ENCODE data around the gene SCML2.

The SCML2 gene

DNA sequence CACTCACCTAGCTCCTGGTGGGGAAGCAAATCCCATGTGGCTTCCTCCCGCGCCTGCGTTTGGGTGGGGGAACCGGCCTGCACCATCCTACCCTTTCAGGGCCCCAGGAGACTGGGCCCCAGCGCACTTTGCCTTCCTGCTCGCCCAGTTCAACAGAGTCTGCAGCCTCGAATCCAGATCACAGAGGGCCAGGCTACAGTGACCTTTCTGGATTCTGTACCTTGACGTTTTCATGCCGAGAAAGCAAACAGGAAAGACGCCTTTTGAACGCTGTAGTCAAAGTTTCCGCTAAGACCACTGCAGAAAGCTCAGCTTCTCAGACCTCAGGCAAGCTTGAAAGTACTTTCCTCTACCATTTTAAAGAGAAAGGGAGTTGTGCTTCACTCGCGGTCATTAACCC lies 126.4 kb downstream of the SCML2 start:
- H3K27me3 Mint-ChIP-seq: peaks cover 0 to 8% of the 10 kb centered on the region in 2 donors
- ATAC-seq (replicated peaks) (no peak), DNase-seq (no peak)
- H3K36me3 Mint-ChIP-seq (ENCODE audit: insufficient read depth): no peaks in the 10 kb centered on the region
- H3K9me3 Mint-ChIP-seq: peaks cover 0 to 2% of the 10 kb centered on the region in 2 donors
- H3K27ac Mint-ChIP-seq: no peak overlapping the region
- no peaks in the 10 kb centered on the region for H3K4me1 Mint-ChIP-seq (ENCODE audit: low read depth in 2 of 2)
- H3K4me3 Mint-ChIP-seq: no peak overlapping the region

DNA sequence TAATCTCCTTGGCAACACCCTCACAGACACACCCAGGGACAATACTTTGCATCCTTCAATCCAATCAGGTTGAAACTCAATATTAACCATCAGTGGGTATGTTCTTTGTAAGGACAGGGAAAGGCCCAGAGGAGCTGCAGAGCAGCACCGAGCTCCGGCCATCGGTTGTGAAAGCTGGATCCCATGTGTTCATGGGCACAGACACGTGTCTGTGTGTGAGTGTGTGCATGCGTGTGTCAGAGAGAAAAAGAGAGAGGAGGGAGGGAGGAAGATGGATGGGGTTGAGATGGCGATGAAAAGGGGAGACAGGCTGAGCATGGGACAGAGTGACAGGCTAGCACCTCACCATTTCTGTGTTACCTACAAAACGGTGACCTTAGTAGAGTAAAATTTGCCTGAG lies 127.0 kb downstream of the SCML2 start:
- DNase-seq: no peak

DNA sequence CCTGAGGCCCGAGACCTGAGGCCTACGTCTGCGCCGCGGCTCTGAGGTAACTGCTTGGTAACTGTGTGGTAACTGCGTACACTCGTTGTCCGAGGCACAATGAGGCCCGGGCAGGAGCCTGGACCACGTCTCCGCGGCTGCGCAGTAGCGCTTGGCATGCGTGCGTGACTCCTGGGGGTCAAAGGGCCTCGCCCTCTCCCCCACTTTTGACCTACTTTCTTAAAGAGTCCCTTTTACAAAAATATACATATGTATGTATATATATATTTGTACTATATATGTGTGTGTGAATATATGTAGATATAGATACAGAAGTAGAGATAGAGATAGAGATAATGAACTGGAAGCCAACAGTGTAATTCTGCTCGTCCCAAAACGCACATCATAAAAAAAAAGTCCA lies 133.7 kb downstream of the SCML2 start, which contains the start of gene BEND2:
Gene BEND2 (minus strand): TSS at position 101 of the 400 bp plus-strand sequence. CDS start 136 bp downstream, outside the sequence.
- H3K27ac Mint-ChIP-seq: no peak within 1 kb of the TSS
- no peak within 1 kb of the TSS for H3K4me3 Mint-ChIP-seq
- H3K27me3 Mint-ChIP-seq: no peaks in the 10 kb centered on the region
- H3K4me1 Mint-ChIP-seq (ENCODE audit: low read depth in 2 of 2): no peaks in the 10 kb centered on the region
- H3K36me3 Mint-ChIP-seq (ENCODE audit: insufficient read depth): no peaks in the 10 kb centered on the region
- DNase-seq (no peak), ATAC-seq (replicated peaks) (no peak)
- H3K9me3 Mint-ChIP-seq: peaks cover 0 to 4% of the 10 kb centered on the region in 2 donors

More for the DNA sequence above, 127.0 kb downstream of the SCML2 start:
- Mint-ChIP-seq H3K36me3 (ENCODE audit: insufficient read depth) (no peaks in the 10 kb centered on the region), H3K4me1 (ENCODE audit: low read depth in 2 of 2) (no peaks in the 10 kb centered on the region), H3K27ac (no peak overlapping the region), H3K4me3 (no peak overlapping the region), H3K27me3 (peaks cover 0 to 8% of the 10 kb centered on the region in 2 donors), H3K9me3 (peaks cover 0 to 2% of the 10 kb centered on the region in 2 donors)
- no peak for ATAC-seq (replicated peaks)

DNA sequence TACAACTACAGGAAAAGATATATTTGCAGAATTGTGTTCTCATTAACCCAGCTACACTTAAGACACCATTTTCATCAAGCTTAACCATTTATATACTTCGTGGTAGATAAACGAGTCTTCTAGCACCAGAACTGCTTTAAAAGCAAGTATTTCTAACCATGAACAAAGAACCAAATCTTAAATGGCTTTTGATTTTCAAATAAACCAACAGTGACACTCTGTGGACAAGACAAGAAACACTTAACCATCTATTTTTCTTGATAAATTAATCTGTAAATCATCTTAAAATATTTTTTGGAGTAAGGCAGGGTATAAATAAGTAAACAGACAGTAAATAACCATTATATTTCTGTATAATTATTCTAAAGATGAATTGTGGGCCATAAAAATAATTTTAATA lies 144.0 kb downstream of the SCML2 start:
- no peak for DNase-seq
- H3K36me3 Mint-ChIP-seq (ENCODE audit: insufficient read depth): peaks cover 3% of the 10 kb centered on the region

GRCh38 chrX:18206657-18207056 lies 147.8 kb downstream of the SCML2 start:
- DNase-seq: no peak
- ATAC-seq (replicated peaks): no peak
- H3K4me3 Mint-ChIP-seq: no peak overlapping the region
- no peak overlapping the region for H3K27ac Mint-ChIP-seq
- H3K36me3 Mint-ChIP-seq (ENCODE audit: insufficient read depth): peaks cover 3% of the 10 kb centered on the region
- H3K27me3 Mint-ChIP-seq: no peaks in the 10 kb centered on the region
- H3K4me1 Mint-ChIP-seq (ENCODE audit: low read depth in 2 of 2): no peaks in the 10 kb centered on the region
- H3K9me3 Mint-ChIP-seq: no peaks in the 10 kb centered on the region

More for the DNA sequence above, 144.0 kb downstream of the SCML2 start:
- Mint-ChIP-seq H3K4me3 (no peak overlapping the region), H3K27ac (no peak overlapping the region), H3K9me3 (no peaks in the 10 kb centered on the region), H3K4me1 (ENCODE audit: low read depth in 2 of 2) (no peaks in the 10 kb centered on the region), H3K27me3 (no peaks in the 10 kb centered on the region)
- no peak for ATAC-seq (replicated peaks)

DNA sequence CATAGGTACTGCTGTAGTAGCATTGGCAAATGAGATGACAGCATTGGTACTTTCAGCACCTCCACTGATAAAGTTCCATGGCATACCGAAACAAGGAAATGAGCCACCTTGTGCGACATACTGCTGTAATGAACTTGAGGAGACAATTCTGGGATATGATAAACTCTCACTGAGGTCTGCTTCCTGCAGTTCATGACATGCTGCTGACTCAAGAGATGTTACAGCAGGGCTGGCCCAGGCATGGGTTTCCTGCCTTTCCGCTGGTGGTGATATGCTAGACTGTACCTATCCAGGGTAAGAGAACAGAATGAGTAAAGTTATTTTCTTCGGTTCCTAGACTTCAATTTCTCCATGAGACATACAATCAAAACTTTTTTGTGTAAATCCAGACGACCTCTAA lies 150.9 kb downstream of the SCML2 start:
- peaks cover 3% of the 10 kb centered on the region for H3K36me3 Mint-ChIP-seq (ENCODE audit: insufficient read depth)
- H3K4me3 Mint-ChIP-seq: no peak overlapping the region
- H3K9me3 Mint-ChIP-seq: no peaks in the 10 kb centered on the region
- DNase-seq (no peak), ATAC-seq (replicated peaks) (no peak)
- no peaks in the 10 kb centered on the region for H3K27me3 Mint-ChIP-seq
- H3K27ac Mint-ChIP-seq: no peak overlapping the region
- H3K4me1 Mint-ChIP-seq (ENCODE audit: low read depth in 2 of 2): no peaks in the 10 kb centered on the region

DNA sequence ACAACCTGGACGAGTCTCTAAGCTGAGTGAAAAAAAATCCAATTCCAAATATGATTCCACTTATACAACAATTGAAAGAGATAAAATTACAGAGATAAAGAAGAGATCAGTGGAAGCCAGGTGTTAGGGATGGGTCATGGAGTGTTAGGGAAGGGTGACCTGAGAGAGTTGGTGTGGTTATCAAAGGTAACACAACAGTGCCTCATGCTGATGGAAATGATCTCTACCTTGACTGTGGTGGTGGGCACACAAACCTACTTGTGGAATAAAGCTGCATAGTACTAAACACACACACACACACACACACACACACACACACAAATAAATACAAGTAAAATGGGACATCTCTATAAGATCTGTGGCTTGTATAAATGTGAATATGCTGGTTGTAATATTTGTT lies 159.8 kb downstream of the SCML2 start:
- no peak overlapping the region for H3K4me3 Mint-ChIP-seq
- no peaks in the 10 kb centered on the region for H3K9me3 Mint-ChIP-seq
- no peaks in the 10 kb centered on the region for H3K27me3 Mint-ChIP-seq
- H3K27ac Mint-ChIP-seq: no peak overlapping the region
- no peaks in the 10 kb centered on the region for H3K4me1 Mint-ChIP-seq (ENCODE audit: low read depth in 2 of 2)
- DNase-seq (no peak), ATAC-seq (replicated peaks) (no peak)
- peaks cover 4% of the 10 kb centered on the region for H3K36me3 Mint-ChIP-seq (ENCODE audit: insufficient read depth)
